GM23338 (cell line): ENCODE data around the gene CARTPT. TPM values are rescaled to one million over a fixed set of nuclear protein-coding genes. Genes with fewer than 3 reads are reported as not detected.

Experiments
- ATAC-seq: fragments of 200-7000 bp; cut with Tn5 transposase; 3 replicates; pipeline ENCODE4 v1.9.1; 2020
- DNase-seq: peaks from one replicate; pipeline ENCODE4 v3.0.0-alpha.2; 2015; ENCODE audit warnings: low spot score
- H2AFZ ChIP-seq: fragments of 200-600 bp; sonication (generic); 2 replicates; pipeline ENCODE4 v1.8.0; 2016; ENCODE audit warnings: antibody characterized with exemption, mild to moderate bottlenecking, moderate library complexity
- H3F3A ChIP-seq: fragments of 200-600 bp; sonication (generic); replicated peaks from 2 replicates; pipeline ENCODE4 v1.8.0; 2017; ENCODE audit warnings: antibody characterized with exemption, mixed run types, low read depth
- H3K27ac ChIP-seq: fragments of 200-600 bp; sonication (generic); 2 replicates; pipeline ENCODE4 v1.6.1; 2016; ENCODE audit warnings: low read depth
- H3K27me3 ChIP-seq: fragments of 200-600 bp; sonication (generic); 2 replicates; pipeline ENCODE4 v1.8.0; 2016; ENCODE audit warnings: mild to moderate bottlenecking, mixed run types, moderate library complexity; ENCODE audit not compliant: insufficient read depth
- H3K36me3 ChIP-seq: fragments of 200-600 bp; sonication (generic); 2 replicates; pipeline ENCODE4 v1.8.0; 2016; ENCODE audit warnings: mild to moderate bottlenecking; ENCODE audit not compliant: insufficient read depth
- H3K4me1 ChIP-seq: fragments of 200-600 bp; sonication (generic); 2 replicates; pipeline ENCODE4 v1.8.0; 2016; ENCODE audit warnings: mild to moderate bottlenecking, moderate library complexity; ENCODE audit not compliant: insufficient read depth
- H3K4me2 ChIP-seq: fragments of 200-600 bp; sonication (generic); 2 replicates; pipeline ENCODE4 v1.7.1; 2017; ENCODE audit warnings: mixed run types
- H3K4me3 ChIP-seq: fragments of 200-600 bp; sonication (generic); 2 replicates; pipeline ENCODE4 v1.6.1; 2016; ENCODE audit warnings: mixed run types
- H3K79me2 ChIP-seq: fragments of 200-600 bp; sonication (generic); replicated peaks from 2 replicates; pipeline ENCODE4 v1.8.0; 2017; ENCODE audit warnings: mild to moderate bottlenecking; ENCODE audit not compliant: insufficient read depth
- H3K9me2 ChIP-seq: fragments of 200-600 bp; sonication (generic); 2 replicates; pipeline ENCODE4 v1.8.0; 2017; ENCODE audit not compliant: insufficient read depth
- H4K20me1 ChIP-seq: fragments of 200-600 bp; sonication (generic); replicated peaks from 2 replicates; pipeline ENCODE4 v1.8.0; 2017; ENCODE audit warnings: mild to moderate bottlenecking; ENCODE audit not compliant: insufficient read depth
- H3K27ac Mint-ChIP-seq: 2 replicates; pipeline ENCODE4 v1.8.0; 2020; ENCODE audit warnings: inconsistent platforms, mild to moderate bottlenecking, moderate library complexity, mixed read lengths
- H3K27me3 Mint-ChIP-seq: 3 replicates; pipeline ENCODE4 v1.8.0; 2022; ENCODE audit warnings: low read depth, mild to moderate bottlenecking, moderate library complexity, mixed read lengths, inconsistent platforms; ENCODE audit not compliant: insufficient read depth, poor library complexity
- H3K36me3 Mint-ChIP-seq: 3 replicates; pipeline ENCODE4 v1.8.0; 2021; ENCODE audit warnings: low read depth, mild to moderate bottlenecking, inconsistent platforms, moderate library complexity, mixed read lengths
- H3K4me1 Mint-ChIP-seq: 3 replicates; pipeline ENCODE4 v1.8.0; 2020; ENCODE audit warnings: mild to moderate bottlenecking, inconsistent platforms, mixed read lengths
- H3K4me3 Mint-ChIP-seq: 3 replicates; pipeline ENCODE4 v1.8.0; 2021; ENCODE audit warnings: moderate library complexity, mild to moderate bottlenecking, inconsistent platforms, mixed read lengths
- H3K9me3 Mint-ChIP-seq: 3 replicates; pipeline ENCODE4 v1.8.0; 2020; ENCODE audit warnings: moderate library complexity, mild to moderate bottlenecking, inconsistent platforms, mixed read lengths
- CREB1 ChIP-seq: fragments of 250-450 bp; sonication (Bioruptor Pico); IDR thresholded peaks from 2 replicates; pipeline ENCODE4 v1.5.0; 2020; ENCODE audit warnings: low read depth, mild to moderate bottlenecking, moderate library complexity
- EZH2 ChIP-seq: fragments of 200-600 bp; sonication (generic); IDR thresholded peaks from one replicate; pipeline ENCODE4 v1.8.0; 2017; ENCODE audit warnings: antibody characterized with exemption, mild to moderate bottlenecking, low read depth; ENCODE audit not compliant: unreplicated experiment
- JUNB ChIP-seq: IDR thresholded peaks from one replicate; pipeline ENCODE4 v1.6.1; 2016; ENCODE audit warnings: antibody characterized with exemption; ENCODE audit not compliant: unreplicated experiment
- NANOG ChIP-seq: IDR thresholded peaks from 2 replicates; pipeline ENCODE4 v1.6.1; 2016; ENCODE audit warnings: antibody characterized with exemption, borderline replicate concordance
- POLR2AphosphoS5 ChIP-seq: IDR thresholded peaks from 2 replicates; pipeline ENCODE4 v1.6.1; 2016; ENCODE audit warnings: antibody characterized with exemption, low read depth
- STAT1 ChIP-seq: IDR thresholded peaks from one replicate; pipeline ENCODE4 v1.6.1; 2016; ENCODE audit warnings: antibody characterized with exemption; ENCODE audit not compliant: unreplicated experiment
- ZNF114 ChIP-seq: fragments of 250-450 bp; sonication (Bioruptor Pico); IDR thresholded peaks from 2 replicates; pipeline ENCODE4 v1.5.0; 2020; ENCODE audit warnings: mild to moderate bottlenecking, moderate library complexity
- polyA plus RNA-seq: library from polyadenylated mRNA; unstranded; fragments of >200 nt; fragmentation: Nextera tagmentation; extraction: Ambion mirVana; gene quantifications from 2 replicates; pipeline ENCODE4 v1.2.1, GENCODE V29; 2016
- total RNA-seq: library from RNA; depleted of rRNA; stranded (reverse); fragments of >200 nt; shearing (Covaris generic); gene quantifications from 2 replicates; pipeline ENCODE4 v1.2.3, GENCODE V29; 2014
- TF ChIP-seq, protein P1 (sequence below): IDR thresholded peaks from one replicate; pipeline ENCODE4 v1.6.1; 2018; ENCODE audit warnings: antibody characterized with exemption; ENCODE audit not compliant: unreplicated experiment
- TF ChIP-seq, protein P2 (sequence below), 2 experiments: fragments of 200-600 bp in 1 of 2; sonication (generic) in 1 of 2; conservative IDR thresholded peaks; 2 replicates each; pipeline versions ENCODE4 v1.5.1 to v1.6.1; 2016 to 2017; ENCODE audit warnings: antibody characterized with exemption in 2 of 2, low read depth in 2 of 2, mild to moderate bottlenecking in 2 of 2, moderate library complexity in 1 of 2
- TF ChIP-seq, protein P3 (sequence below): fragments of 250-450 bp; sonication (Bioruptor Pico); IDR thresholded peaks from 2 replicates; pipeline ENCODE4 v1.5.0; 2020; ENCODE audit warnings: mild to moderate bottlenecking, moderate library complexity

CARTPT gene
- total and polyA plus RNA-seq, 2 experiments from 2014 or later, result not detected

DNA sequence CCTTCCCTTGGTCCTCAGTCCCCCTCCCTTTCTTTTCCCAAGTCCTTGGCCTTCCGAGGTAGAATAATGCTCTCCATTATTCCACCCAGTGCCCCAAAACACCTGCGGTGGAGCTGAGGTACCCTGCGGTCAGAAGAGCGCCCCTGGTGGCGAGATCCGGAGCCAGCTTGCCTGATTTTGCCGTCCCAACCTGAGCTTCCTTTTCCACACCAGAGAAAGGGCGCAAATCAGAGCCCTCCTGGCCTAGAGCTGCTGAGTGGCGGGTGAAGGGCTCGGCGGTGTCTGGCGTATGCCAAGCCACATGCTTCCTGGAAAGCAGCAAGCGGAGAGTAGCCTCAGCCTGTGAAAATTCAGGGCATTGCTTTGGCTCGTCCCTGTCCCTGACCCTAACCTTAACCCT is 21.1 kb upstream of the CARTPT start:
- H3K79me2 ChIP-seq, result no peaks in the 10 kb centered on the region
- Mint-ChIP-seq H3K27me3 (peaks cover 3% of the 10 kb centered on the region), H3K4me3 (no peak overlapping the region), H3K36me3 (no peaks in the 10 kb centered on the region; the same call in 2 of the 3 replicates), H3K27ac (no peak overlapping the region), H3K9me3 (no peaks in the 10 kb centered on the region), H3K4me1 (peaks cover 29% of the 10 kb centered on the region)
- peak overlapping the region; percentile 80 for H2AFZ ChIP-seq
- no peaks in the 10 kb centered on the region for H3F3A ChIP-seq
- no peaks in the 10 kb centered on the region for H4K20me1 ChIP-seq
- H3K9me2 ChIP-seq, result no peaks in the 10 kb centered on the region
- DNase-seq (peak; percentile 92), ATAC-seq (peak; percentile 93)
- H3K4me3 ChIP-seq, result no peak overlapping the region
- no peak overlapping the region for H3K4me2 ChIP-seq
- peaks cover 17% of the 10 kb centered on the region for H3K4me1 ChIP-seq
- TF ChIP-seq EZH2, result no peak
- no peak for TF ChIP-seq NANOG
- TF ChIP-seq JUNB, result no peak
- TF ChIP-seq, protein P1, sequence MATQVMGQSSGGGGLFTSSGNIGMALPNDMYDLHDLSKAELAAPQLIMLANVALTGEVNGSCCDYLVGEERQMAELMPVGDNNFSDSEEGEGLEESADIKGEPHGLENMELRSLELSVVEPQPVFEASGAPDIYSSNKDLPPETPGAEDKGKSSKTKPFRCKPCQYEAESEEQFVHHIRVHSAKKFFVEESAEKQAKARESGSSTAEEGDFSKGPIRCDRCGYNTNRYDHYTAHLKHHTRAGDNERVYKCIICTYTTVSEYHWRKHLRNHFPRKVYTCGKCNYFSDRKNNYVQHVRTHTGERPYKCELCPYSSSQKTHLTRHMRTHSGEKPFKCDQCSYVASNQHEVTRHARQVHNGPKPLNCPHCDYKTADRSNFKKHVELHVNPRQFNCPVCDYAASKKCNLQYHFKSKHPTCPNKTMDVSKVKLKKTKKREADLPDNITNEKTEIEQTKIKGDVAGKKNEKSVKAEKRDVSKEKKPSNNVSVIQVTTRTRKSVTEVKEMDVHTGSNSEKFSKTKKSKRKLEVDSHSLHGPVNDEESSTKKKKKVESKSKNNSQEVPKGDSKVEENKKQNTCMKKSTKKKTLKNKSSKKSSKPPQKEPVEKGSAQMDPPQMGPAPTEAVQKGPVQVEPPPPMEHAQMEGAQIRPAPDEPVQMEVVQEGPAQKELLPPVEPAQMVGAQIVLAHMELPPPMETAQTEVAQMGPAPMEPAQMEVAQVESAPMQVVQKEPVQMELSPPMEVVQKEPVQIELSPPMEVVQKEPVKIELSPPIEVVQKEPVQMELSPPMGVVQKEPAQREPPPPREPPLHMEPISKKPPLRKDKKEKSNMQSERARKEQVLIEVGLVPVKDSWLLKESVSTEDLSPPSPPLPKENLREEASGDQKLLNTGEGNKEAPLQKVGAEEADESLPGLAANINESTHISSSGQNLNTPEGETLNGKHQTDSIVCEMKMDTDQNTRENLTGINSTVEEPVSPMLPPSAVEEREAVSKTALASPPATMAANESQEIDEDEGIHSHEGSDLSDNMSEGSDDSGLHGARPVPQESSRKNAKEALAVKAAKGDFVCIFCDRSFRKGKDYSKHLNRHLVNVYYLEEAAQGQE, result peak; percentile 20
- TF ChIP-seq, protein P2, sequence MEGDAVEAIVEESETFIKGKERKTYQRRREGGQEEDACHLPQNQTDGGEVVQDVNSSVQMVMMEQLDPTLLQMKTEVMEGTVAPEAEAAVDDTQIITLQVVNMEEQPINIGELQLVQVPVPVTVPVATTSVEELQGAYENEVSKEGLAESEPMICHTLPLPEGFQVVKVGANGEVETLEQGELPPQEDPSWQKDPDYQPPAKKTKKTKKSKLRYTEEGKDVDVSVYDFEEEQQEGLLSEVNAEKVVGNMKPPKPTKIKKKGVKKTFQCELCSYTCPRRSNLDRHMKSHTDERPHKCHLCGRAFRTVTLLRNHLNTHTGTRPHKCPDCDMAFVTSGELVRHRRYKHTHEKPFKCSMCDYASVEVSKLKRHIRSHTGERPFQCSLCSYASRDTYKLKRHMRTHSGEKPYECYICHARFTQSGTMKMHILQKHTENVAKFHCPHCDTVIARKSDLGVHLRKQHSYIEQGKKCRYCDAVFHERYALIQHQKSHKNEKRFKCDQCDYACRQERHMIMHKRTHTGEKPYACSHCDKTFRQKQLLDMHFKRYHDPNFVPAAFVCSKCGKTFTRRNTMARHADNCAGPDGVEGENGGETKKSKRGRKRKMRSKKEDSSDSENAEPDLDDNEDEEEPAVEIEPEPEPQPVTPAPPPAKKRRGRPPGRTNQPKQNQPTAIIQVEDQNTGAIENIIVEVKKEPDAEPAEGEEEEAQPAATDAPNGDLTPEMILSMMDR (conservative IDR thresholded peaks at IDR 0.05; ENCODE audit: low read depth in 2 of 2), result peak; percentile 92 to 96
- TF ChIP-seq, protein P3, sequence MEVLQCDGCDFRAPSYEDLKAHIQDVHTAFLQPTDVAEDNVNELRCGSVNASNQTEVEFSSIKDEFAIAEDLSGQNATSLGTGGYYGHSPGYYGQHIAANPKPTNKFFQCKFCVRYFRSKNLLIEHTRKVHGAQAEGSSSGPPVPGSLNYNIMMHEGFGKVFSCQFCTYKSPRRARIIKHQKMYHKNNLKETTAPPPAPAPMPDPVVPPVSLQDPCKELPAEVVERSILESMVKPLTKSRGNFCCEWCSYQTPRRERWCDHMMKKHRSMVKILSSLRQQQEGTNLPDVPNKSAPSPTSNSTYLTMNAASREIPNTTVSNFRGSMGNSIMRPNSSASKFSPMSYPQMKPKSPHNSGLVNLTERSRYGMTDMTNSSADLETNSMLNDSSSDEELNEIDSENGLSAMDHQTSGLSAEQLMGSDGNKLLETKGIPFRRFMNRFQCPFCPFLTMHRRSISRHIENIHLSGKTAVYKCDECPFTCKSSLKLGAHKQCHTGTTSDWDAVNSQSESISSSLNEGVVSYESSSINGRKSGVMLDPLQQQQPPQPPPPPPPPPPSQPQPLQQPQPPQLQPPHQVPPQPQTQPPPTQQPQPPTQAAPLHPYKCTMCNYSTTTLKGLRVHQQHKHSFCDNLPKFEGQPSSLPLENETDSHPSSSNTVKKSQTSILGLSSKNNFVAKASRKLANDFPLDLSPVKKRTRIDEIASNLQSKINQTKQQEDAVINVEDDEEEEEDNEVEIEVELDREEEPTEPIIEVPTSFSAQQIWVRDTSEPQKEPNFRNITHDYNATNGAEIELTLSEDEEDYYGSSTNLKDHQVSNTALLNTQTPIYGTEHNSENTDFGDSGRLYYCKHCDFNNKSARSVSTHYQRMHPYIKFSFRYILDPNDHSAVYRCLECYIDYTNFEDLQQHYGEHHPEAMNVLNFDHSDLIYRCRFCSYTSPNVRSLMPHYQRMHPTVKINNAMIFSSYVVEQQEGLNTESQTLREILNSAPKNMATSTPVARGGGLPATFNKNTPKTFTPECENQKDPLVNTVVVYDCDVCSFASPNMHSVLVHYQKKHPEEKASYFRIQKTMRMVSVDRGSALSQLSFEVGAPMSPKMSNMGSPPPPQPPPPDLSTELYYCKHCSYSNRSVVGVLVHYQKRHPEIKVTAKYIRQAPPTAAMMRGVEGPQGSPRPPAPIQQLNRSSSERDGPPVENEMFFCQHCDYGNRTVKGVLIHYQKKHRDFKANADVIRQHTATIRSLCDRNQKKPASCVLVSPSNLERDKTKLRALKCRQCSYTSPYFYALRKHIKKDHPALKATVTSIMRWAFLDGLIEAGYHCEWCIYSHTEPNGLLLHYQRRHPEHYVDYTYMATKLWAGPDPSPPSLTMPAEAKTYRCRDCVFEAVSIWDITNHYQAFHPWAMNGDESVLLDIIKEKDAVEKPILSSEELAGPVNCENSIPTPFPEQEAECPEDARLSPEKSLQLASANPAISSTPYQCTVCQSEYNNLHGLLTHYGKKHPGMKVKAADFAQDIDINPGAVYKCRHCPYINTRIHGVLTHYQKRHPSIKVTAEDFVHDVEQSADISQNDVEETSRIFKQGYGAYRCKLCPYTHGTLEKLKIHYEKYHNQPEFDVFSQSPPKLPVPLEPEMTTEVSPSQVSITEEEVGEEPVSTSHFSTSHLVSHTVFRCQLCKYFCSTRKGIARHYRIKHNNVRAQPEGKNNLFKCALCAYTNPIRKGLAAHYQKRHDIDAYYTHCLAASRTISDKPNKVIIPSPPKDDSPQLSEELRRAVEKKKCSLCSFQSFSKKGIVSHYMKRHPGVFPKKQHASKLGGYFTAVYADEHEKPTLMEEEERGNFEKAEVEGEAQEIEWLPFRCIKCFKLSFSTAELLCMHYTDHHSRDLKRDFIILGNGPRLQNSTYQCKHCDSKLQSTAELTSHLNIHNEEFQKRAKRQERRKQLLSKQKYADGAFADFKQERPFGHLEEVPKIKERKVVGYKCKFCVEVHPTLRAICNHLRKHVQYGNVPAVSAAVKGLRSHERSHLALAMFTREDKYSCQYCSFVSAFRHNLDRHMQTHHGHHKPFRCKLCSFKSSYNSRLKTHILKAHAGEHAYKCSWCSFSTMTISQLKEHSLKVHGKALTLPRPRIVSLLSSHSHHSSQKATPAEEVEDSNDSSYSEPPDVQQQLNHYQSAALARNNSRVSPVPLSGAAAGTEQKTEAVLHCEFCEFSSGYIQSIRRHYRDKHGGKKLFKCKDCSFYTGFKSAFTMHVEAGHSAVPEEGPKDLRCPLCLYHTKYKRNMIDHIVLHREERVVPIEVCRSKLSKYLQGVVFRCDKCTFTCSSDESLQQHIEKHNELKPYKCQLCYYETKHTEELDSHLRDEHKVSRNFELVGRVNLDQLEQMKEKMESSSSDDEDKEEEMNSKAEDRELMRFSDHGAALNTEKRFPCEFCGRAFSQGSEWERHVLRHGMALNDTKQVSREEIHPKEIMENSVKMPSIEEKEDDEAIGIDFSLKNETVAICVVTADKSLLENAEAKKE (CRISPR knock-in tag), result 0 out of 2 replicates have a peak, but pooled peaks have one; percentile 7
- no peak for TF ChIP-seq CREB1 (CRISPR knock-in tag)
- TF ChIP-seq STAT1, result no peak
- no peak for TF ChIP-seq ZNF114
- TF ChIP-seq POLR2AphosphoS5, result no peak
- H3K36me3 ChIP-seq, result no peaks in the 10 kb centered on the region
- H3K27me3 ChIP-seq, result no peaks in the 10 kb centered on the region
- no peak overlapping the region for H3K27ac ChIP-seq
